ENCODE data around the gene TMA16. TPM values are rescaled to one million over a fixed set of nuclear protein-coding genes. Genes with fewer than 3 reads are reported as not detected.
A peak's percentile ranks its signal among the peaks of the same experiment; 100 is the strongest.

The TMA16 gene
- total RNA-seq, 1 donor from 2014 or later, result 37.0 TPM

DNA sequence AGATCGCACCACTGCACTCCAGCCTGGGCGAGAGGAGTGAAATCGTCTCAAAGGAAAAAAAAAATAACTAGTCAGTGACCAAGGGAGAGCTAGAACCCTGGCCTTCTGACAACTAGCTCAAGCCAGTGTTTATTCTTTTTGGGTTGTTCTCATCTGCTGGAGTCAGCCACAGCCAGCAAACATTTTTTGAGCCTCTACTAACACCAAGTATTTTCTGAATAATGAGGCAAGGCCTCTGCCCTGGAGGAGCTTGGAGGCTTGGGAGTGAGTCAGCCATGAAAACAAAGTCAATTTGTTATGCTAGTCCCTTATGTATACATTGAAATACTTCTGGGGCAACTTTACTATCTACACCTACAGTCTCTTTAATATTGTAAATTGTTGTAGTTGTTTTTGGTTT lies 46.5 kb downstream of the TMA16 start:
- Mint-ChIP-seq H3K27me3 (ENCODE audit: low read depth) (no peaks in the 10 kb centered on the region), H3K4me3 (no peak overlapping the region), H3K4me1 (no peaks in the 10 kb centered on the region), H3K36me3 (no peaks in the 10 kb centered on the region), H3K9me3 (no peaks in the 10 kb centered on the region), H3K27ac (no peak overlapping the region)
- TF ChIP-seq, protein P1, sequence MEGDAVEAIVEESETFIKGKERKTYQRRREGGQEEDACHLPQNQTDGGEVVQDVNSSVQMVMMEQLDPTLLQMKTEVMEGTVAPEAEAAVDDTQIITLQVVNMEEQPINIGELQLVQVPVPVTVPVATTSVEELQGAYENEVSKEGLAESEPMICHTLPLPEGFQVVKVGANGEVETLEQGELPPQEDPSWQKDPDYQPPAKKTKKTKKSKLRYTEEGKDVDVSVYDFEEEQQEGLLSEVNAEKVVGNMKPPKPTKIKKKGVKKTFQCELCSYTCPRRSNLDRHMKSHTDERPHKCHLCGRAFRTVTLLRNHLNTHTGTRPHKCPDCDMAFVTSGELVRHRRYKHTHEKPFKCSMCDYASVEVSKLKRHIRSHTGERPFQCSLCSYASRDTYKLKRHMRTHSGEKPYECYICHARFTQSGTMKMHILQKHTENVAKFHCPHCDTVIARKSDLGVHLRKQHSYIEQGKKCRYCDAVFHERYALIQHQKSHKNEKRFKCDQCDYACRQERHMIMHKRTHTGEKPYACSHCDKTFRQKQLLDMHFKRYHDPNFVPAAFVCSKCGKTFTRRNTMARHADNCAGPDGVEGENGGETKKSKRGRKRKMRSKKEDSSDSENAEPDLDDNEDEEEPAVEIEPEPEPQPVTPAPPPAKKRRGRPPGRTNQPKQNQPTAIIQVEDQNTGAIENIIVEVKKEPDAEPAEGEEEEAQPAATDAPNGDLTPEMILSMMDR (IDR thresholded peaks at IDR 0.05; ENCODE audit: unreplicated experiment), result no peak
- no peak for DNase-seq (ENCODE audit: low spot score in 2 of 2, unreplicated experiment in 2 of 2)

DNA sequence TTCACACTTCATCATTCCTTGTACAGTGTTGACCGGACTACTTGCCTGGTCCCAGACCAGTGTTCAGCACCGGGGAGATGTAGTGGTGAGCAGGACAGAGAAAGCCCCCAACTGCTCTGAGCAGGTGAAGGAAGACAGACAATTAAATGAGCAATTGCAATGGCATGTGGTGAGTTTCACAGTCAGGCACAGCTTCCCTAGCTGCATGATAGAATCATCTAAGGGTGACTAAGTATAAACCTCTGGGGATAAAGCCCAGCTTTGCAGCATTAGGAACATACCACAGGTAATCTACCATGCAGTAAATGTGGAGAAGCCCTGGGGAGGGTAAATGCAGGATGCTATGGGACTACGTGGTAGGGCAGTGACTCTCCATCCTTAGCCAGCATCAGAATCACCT lies 47.8 kb downstream of the TMA16 start:
- DNase-seq (ENCODE audit: low spot score in 2 of 2, unreplicated experiment in 2 of 2), result no peak
- no peaks in the 10 kb centered on the region for H3K4me1 Mint-ChIP-seq
- no peak overlapping the region for H3K4me3 Mint-ChIP-seq
- H3K27ac Mint-ChIP-seq, result no peak overlapping the region
- TF ChIP-seq, protein P1 (IDR thresholded peaks at IDR 0.05; ENCODE audit: unreplicated experiment), result no peak
- no peaks in the 10 kb centered on the region for H3K27me3 Mint-ChIP-seq (ENCODE audit: low read depth)
- no peaks in the 10 kb centered on the region for H3K36me3 Mint-ChIP-seq
- H3K9me3 Mint-ChIP-seq, result no peaks in the 10 kb centered on the region

DNA sequence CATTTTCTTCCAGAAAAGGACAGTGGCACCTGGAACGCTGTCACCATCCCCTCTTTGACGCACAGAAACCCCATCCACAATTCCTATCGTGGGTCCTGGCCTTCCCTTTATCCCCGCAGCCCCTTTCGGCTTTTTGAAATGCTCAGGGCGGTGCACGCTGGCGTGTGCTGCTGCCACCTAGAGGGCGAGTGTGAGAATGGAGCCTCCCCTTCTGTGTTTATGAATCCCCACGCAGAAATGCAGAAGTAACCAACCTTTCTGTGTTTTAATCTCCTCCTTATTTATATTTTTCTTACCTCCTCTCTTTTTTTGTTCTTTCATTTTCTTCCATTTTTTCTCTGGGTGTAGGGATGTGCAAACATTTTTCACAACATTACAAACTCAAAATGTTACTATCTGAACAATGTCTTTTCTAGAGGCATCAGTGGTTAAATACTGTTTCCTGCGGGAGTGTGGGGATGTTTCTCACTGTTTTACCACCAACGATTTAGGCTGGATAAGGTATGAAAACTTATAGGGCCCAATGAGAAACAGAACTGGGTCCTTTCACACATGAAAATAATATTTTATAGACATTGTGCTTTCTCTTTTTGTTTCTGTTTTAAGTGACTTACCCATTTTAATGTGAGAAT lies 50.0 kb downstream of the TMA16 start:
- Mint-ChIP-seq H3K36me3 (no peaks in the 10 kb centered on the region), H3K4me1 (no peaks in the 10 kb centered on the region), H3K27me3 (ENCODE audit: low read depth) (no peaks in the 10 kb centered on the region), H3K27ac (no peak overlapping the region), H3K4me3 (no peak overlapping the region), H3K9me3 (no peaks in the 10 kb centered on the region)
- peak; percentile 36 to 67 for DNase-seq (ENCODE audit: low spot score in 2 of 2, unreplicated experiment in 2 of 2)
- TF ChIP-seq, protein P1 (IDR thresholded peaks at IDR 0.05; ENCODE audit: unreplicated experiment), result peak; percentile 77

DNA sequence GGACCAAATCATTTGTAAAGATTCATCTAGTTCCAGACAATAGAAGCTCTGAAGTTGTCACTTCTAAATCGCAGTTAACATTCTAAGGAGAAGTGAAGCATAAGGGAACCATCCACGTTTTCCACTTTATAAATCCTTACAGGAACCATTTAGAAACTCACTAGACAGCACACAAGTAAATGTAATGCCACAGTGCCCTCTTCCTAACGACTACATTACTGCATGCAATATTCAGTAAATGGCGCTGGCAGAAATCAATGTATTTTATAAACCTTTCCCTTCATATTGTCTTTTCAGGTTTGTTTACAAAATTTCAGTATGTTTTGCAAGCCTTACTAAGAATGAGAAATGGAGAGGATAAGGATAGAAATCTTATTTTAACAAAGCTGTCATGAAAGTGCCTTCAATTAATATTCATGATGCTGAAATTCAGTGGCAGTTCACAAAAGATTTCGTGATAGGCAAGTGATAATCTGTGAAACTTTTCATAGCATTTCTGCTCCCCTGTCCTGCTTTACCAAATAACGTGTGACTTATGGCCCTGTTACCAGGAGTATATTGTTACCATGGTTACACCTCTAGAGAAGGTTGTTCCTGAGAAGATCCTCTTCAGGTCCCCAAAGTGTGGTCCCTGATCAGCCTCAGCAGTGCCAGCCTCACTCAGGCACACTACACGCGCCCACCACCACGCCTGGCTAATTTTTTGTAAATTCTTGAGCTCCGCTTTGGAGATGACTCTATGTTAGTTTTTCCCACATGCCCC lies 54.2 kb downstream of the TMA16 start:
- no peak for DNase-seq (ENCODE audit: low spot score in 2 of 2, unreplicated experiment in 2 of 2)
- H3K36me3 Mint-ChIP-seq, result no peaks in the 10 kb centered on the region
- H3K4me3 Mint-ChIP-seq, result peak overlapping the region; percentile 20
- peaks cover 3% of the 10 kb centered on the region for H3K27me3 Mint-ChIP-seq (ENCODE audit: low read depth)
- H3K4me1 Mint-ChIP-seq, result peaks cover 7% of the 10 kb centered on the region
- TF ChIP-seq, protein P1 (IDR thresholded peaks at IDR 0.05; ENCODE audit: unreplicated experiment), result peak; percentile 50
- H3K9me3 Mint-ChIP-seq, result no peaks in the 10 kb centered on the region
- no peak overlapping the region for H3K27ac Mint-ChIP-seq

DNA sequence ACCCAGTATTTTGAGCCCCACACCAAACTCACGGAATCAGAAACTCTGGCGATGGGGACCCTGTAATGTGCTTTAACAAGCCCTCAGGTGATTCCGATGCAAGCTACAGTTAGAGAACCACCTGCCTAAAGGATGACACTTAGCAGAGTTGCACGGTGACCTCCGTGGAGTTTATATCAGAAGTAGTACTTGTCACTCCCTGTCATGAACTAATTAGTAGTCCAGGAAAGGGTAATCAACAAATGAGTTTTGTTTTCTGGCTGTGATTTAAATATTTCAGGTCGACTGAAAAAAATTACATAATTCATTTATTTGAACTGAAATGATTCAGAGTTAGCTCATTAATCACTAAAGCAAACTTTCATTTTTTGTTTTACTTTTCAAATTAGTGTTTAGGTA lies 56.4 kb downstream of the TMA16 start:
- peaks cover 7% of the 10 kb centered on the region for H3K4me1 Mint-ChIP-seq
- H3K36me3 Mint-ChIP-seq, result no peaks in the 10 kb centered on the region
- TF ChIP-seq, protein P1 (IDR thresholded peaks at IDR 0.05; ENCODE audit: unreplicated experiment), result no peak
- DNase-seq (ENCODE audit: low spot score in 2 of 2, unreplicated experiment in 2 of 2), result no peak
- peaks cover 3% of the 10 kb centered on the region for H3K27me3 Mint-ChIP-seq (ENCODE audit: low read depth)
- no peaks in the 10 kb centered on the region for H3K9me3 Mint-ChIP-seq
- H3K4me3 Mint-ChIP-seq, result no peak overlapping the region
- no peak overlapping the region for H3K27ac Mint-ChIP-seq
